HepG2 (cell line): Measurements from ENCODE around the gene ZNF83. TPM values are rescaled to one million over a fixed set of nuclear protein-coding genes. Genes with fewer than 3 reads are reported as not detected.
A peak's percentile ranks its signal among the peaks of the same experiment; 100 is the strongest.

Experiments
- ARID3A ChIP-seq: IDR thresholded peaks from 2 replicates; pipeline ENCODE4 v1.6.1; 2012; ENCODE audit warnings: low read depth, low read length, improper control_type of control experiment
- ASH2L ChIP-seq: fragments of 300-600, 200-600 bp; sonication (generic); IDR thresholded peaks from 2 replicates; pipeline ENCODE4 v1.7.0; 2017; ENCODE audit warnings: low read depth, mild to moderate bottlenecking, moderate library complexity, mixed read lengths, low read length; ENCODE audit not compliant: insufficient read length
- CEBPG ChIP-seq: IDR thresholded peaks from 2 replicates; pipeline ENCODE4 v1.6.1; 2016
- FOXO1 ChIP-seq: sonication (generic); formaldehyde crosslinking; IDR thresholded peaks from 2 replicates; pipeline ENCODE4 v1.4.0; 2020; ENCODE audit warnings: missing genetic modification reagents
- GFI1 ChIP-seq: sonication (generic); formaldehyde crosslinking; IDR thresholded peaks from 2 replicates; pipeline ENCODE4 v1.5.0; 2020; ENCODE audit warnings: missing genetic modification reagents, mild to moderate bottlenecking, borderline replicate concordance
- HNRNPLL ChIP-seq: fragments of 200-400 bp; formaldehyde crosslinking; IDR thresholded peaks from 2 replicates; pipeline ENCODE4 v1.6.1; 2017; ENCODE audit warnings: mild to moderate bottlenecking, low read depth, low read length; ENCODE audit not compliant: poor library complexity, severe bottlenecking
- MBNL3 ChIP-seq: fragments of 250-450 bp; sonication (Bioruptor Pico); conservative IDR thresholded peaks from 2 replicates; pipeline ENCODE4 v1.8.0; 2022; ENCODE audit warnings: mild to moderate bottlenecking, inconsistent platforms
- MYC ChIP-seq: sonication (generic); formaldehyde crosslinking; IDR thresholded peaks from 2 replicates; pipeline ENCODE4 v1.9.0; 2021; ENCODE audit warnings: missing genetic modification reagents, borderline replicate concordance
- NPAS2 ChIP-seq: sonication (generic); formaldehyde crosslinking; IDR thresholded peaks from 2 replicates; pipeline ENCODE4 v1.8.0; 2022; ENCODE audit warnings: mild to moderate bottlenecking, missing genetic modification reagents, borderline replicate concordance
- NR3C1 ChIP-seq: sonication (generic); formaldehyde crosslinking; IDR thresholded peaks from 2 replicates; pipeline ENCODE4 v1.4.0; 2020; ENCODE audit warnings: missing genetic modification reagents
- NRL ChIP-seq: sonication (generic); formaldehyde crosslinking; IDR thresholded peaks from 2 replicates; pipeline ENCODE4 v1.5.0; 2020; ENCODE audit warnings: missing genetic modification reagents, mild to moderate bottlenecking, moderate library complexity, borderline replicate concordance
- PHF20 ChIP-seq: sonication (generic); formaldehyde crosslinking; IDR thresholded peaks from 2 replicates; pipeline ENCODE4 v1.5.0; 2020; ENCODE audit warnings: mild to moderate bottlenecking, missing genetic modification reagents
- RARA ChIP-seq: IDR thresholded peaks from 2 replicates; pipeline ENCODE4 v1.6.1; 2016; ENCODE audit warnings: missing genetic modification reagents, missing compliant biosample characterization
- SATB2 ChIP-seq: sonication (generic); formaldehyde crosslinking; IDR thresholded peaks from 2 replicates; pipeline ENCODE4 v1.5.0; 2020; ENCODE audit warnings: missing genetic modification reagents
- SKI ChIP-seq: fragments of 450-650 bp; IDR thresholded peaks from one replicate; pipeline ENCODE4 v1.6.1; 2018; ENCODE audit warnings: mild to moderate bottlenecking; ENCODE audit not compliant: partially characterized antibody
- SP4 ChIP-seq: sonication (generic); formaldehyde crosslinking; IDR thresholded peaks from 2 replicates; pipeline ENCODE4 v1.8.1; 2023; ENCODE audit warnings: mild to moderate bottlenecking, missing genetic modification reagents
- THYN1 ChIP-seq: sonication (generic); formaldehyde crosslinking; IDR thresholded peaks from 2 replicates; pipeline ENCODE4 v1.8.1; 2023; ENCODE audit warnings: low read depth, mild to moderate bottlenecking, moderate library complexity, missing genetic modification reagents, borderline replicate concordance
- TRIM22 ChIP-seq: fragments of 450-650 bp; IDR thresholded peaks from 2 replicates; pipeline ENCODE4 v1.6.1; 2017
- ZNF430 ChIP-seq: sonication (generic); formaldehyde crosslinking; IDR thresholded peaks from 2 replicates; pipeline ENCODE4 v1.9.0; 2021; ENCODE audit warnings: mild to moderate bottlenecking, missing genetic modification reagents
- ZNF543 ChIP-seq: sonication (generic); formaldehyde crosslinking; IDR thresholded peaks from 2 replicates; pipeline ENCODE4 v1.4.0; 2020; ENCODE audit warnings: mild to moderate bottlenecking, missing genetic modification reagents
- ZNF563 ChIP-seq: sonication (generic); formaldehyde crosslinking; IDR thresholded peaks from 2 replicates; pipeline ENCODE4 v1.8.0; 2022; ENCODE audit warnings: mild to moderate bottlenecking, moderate library complexity, missing genetic modification reagents
- ZNF768 ChIP-seq: sonication (generic); formaldehyde crosslinking; IDR thresholded peaks from 2 replicates; pipeline ENCODE4 v1.4.0; 2020; ENCODE audit warnings: missing genetic modification reagents
- ZNF770 ChIP-seq: sonication (generic); formaldehyde crosslinking; IDR thresholded peaks from 2 replicates; pipeline ENCODE4 v1.5.0; 2020; ENCODE audit warnings: mild to moderate bottlenecking, missing genetic modification reagents
- ZNF83 ChIP-seq: sonication (generic); formaldehyde crosslinking; IDR thresholded peaks from 2 replicates; pipeline ENCODE4 v1.4.0; 2020; ENCODE audit warnings: missing genetic modification reagents, mild to moderate bottlenecking, borderline replicate concordance
- ZNF883 ChIP-seq: sonication (generic); formaldehyde crosslinking; IDR thresholded peaks from 2 replicates; pipeline ENCODE4 v1.5.1; 2020; ENCODE audit warnings: mild to moderate bottlenecking, missing genetic modification reagents; ENCODE audit errors: not compliant biosample characterization
- polyA plus RNA-seq, 8 experiments: library from polyadenylated mRNA; depleted of rRNA in 3 of 8; stranded (reverse) in 7 of 8; unstranded in 1 of 8; fragments of >200 nt; fragmentation: Illumina TruSeq in 4 of 8; extraction: Trizol in 4 of 8; gene quantifications; 2 replicates each; pipeline versions ENCODE4 v1.2.1 to v1.2.3, GENCODE V29; 2011 to 2016; ENCODE audit warnings: low read depth in 4 of 8, missing spikeins in 1 of 8, mixed read lengths in 1 of 8; ENCODE audit not compliant: insufficient read depth in 1 of 8
- total RNA-seq, 5 experiments: library from RNA; depleted of rRNA; stranded (reverse); fragments of >200 nt; fragmentation: Illumina TruSeq; extraction: Trizol; gene quantifications; 2 replicates each; pipeline ENCODE4 v1.2.3, GENCODE V29; 2016; ENCODE audit warnings: low read depth in 1 of 5

ZNF83 gene
- total and polyA plus RNA-seq, 2 of the 13 experiments (the other 11 are each of a cell fraction or from before 2014, with no cell fraction given): 20.4 to 44.5 TPM

GRCh38 chr19:52637718-52638585 lies at the start of gene ZNF83 (continued):
- TF ChIP-seq NRL (CRISPR knock-in tag) (no peak), ARID3A (no peak), ZNF768 (CRISPR knock-in tag) (0 out of 2 replicates have a peak, but pooled peaks have one; percentile 25), SP4 (0 out of 2 replicates have a peak, but pooled peaks have one; percentile 20), ZNF543 (CRISPR knock-in tag) (0 out of 2 replicates have a peak, but pooled peaks have one; percentile 34), SKI (no peak), ZNF883 (CRISPR knock-in tag) (no peak), MBNL3 (no peak), THYN1 (CRISPR knock-in tag) (no peak), SATB2 (CRISPR knock-in tag) (0 out of 2 replicates have a peak, but pooled peaks have one; percentile 56), RARA (CRISPR knock-in tag) (no peak), FOXO1 (no peak), TRIM22 (no peak), GFI1 (CRISPR knock-in tag) (no peak), PHF20 (peak; percentile 37; the same call in 1 of the 2 replicates), MYC (CRISPR knock-in tag) (peak; percentile 23; the same call in 1 of the 2 replicates), ZNF83 (CRISPR knock-in tag) (no peak), ASH2L (peak; percentile 51), CEBPG (CRISPR knock-in tag) (no peak), NR3C1 (CRISPR knock-in tag) (no peak), ZNF563 (CRISPR knock-in tag) (no peak), NPAS2 (CRISPR knock-in tag) (no peak), ZNF430 (peak; percentile 21; the same call in 1 of the 2 replicates), HNRNPLL (peak; percentile 41), ZNF770 (no peak)
